OCI-LY3 (cell line): Measurements from ENCODE around the gene RBM15.

Experiments used
- H2AFZ ChIP-seq: fragments of 200-600, 300-600 bp; shearing (Covaris generic); 2 replicates; pipeline ENCODE4 v1.6.0; 2014; ENCODE audit warnings: antibody characterized with exemption, low read depth, low read length
- H3K27ac ChIP-seq: fragments of 200-600, 300-600 bp; sonication (generic); 2 replicates; pipeline ENCODE4 v1.5.1; 2014; ENCODE audit warnings: mild to moderate bottlenecking, low read length, moderate library complexity, mixed read lengths
- H3K27me3 ChIP-seq: fragments of 200-600, 300-600 bp; sonication (generic); 2 replicates; pipeline ENCODE4 v1.6.1; 2014; ENCODE audit warnings: low read depth, low read length, mixed read lengths
- H3K36me3 ChIP-seq: fragments of 200-600, 300-600 bp; sonication (generic); replicated peaks from 2 replicates; pipeline ENCODE3; 2014; ENCODE audit warnings: low read depth, low read length, mixed read lengths
- H3K4me1 ChIP-seq: fragments of 300-600, 200-600 bp; sonication (generic); 2 replicates; pipeline ENCODE4 v1.6.1; 2014; ENCODE audit warnings: low read length, mixed read lengths
- H3K4me2 ChIP-seq: fragments of 200-600, 300-600 bp; sonication (generic); 2 replicates; pipeline ENCODE4 v1.6.1; 2014; ENCODE audit warnings: low read length, mixed read lengths
- H3K4me3 ChIP-seq: fragments of 300-600, 200-600 bp; sonication (generic); 2 replicates; pipeline ENCODE4 v1.5.1; 2014; ENCODE audit warnings: antibody characterized with exemption, mild to moderate bottlenecking, low read length, moderate library complexity
- H3K79me2 ChIP-seq: fragments of 300-600, 200-600 bp; shearing (Covaris generic); 2 replicates; pipeline ENCODE4 v1.6.1; 2014; ENCODE audit warnings: mild to moderate bottlenecking, low read length, mixed read lengths
- H3K9ac ChIP-seq: fragments of 300-600, 200-600 bp; shearing (Covaris generic); 2 replicates; pipeline ENCODE4 v1.6.0; 2014; ENCODE audit warnings: mild to moderate bottlenecking, low read length, moderate library complexity
- H3K9me3 ChIP-seq: fragments of 200-600, 300-600 bp; shearing (Covaris generic); 2 replicates; pipeline ENCODE4 v1.6.1; 2014; ENCODE audit warnings: low read length, mixed read lengths; ENCODE audit not compliant: insufficient read depth
- H4K20me1 ChIP-seq: fragments of 200-600, 300-600 bp; sonication (generic); 2 replicates; pipeline ENCODE4 v1.6.1; 2016; ENCODE audit warnings: low read length, mixed read lengths; ENCODE audit not compliant: insufficient read depth
- EZH2phosphoT487 ChIP-seq: fragments of 200-600 bp; shearing (Covaris generic); IDR thresholded peaks from 2 replicates; pipeline ENCODE4 v1.6.1; 2018; ENCODE audit warnings: antibody characterized with exemption, mixed run types, low read depth
- TF ChIP-seq, protein P1 (sequence below): fragments of 200-600, 300-600 bp; sonication (generic); IDR thresholded peaks from 2 replicates; pipeline ENCODE4 v1.5.1; 2014; ENCODE audit warnings: antibody characterized with exemption, low read length, low read depth

Gene RBM15

DNA sequence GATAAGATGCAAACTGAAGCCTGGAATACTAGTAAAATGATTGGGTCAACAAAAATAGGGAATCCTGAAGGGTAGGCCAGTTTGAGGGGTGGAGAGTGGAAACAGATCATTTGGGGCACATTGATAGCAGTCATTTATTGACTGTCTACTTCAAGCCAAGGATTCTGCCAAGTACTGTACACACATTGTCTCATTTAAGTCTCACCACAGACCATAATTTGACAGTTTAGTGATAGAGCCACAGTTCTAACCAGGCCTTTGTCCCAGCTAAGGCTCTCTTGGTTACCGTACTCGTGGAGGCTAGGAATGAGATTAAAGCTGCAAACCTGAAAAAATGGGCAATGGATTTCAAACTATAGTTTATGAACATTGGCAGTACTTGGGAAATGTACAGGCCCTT lies 11.2 kb downstream of the RBM15 start:
- Histone ChIP-seq H3K27me3 (no peaks in the 10 kb centered on the region), H3K9me3 (no peaks in the 10 kb centered on the region), H4K20me1 (peaks cover 63% of the 10 kb centered on the region), H3K79me2 (peaks cover 100% of the 10 kb centered on the region), H3K27ac (no peak overlapping the region), H3K4me2 (no peak overlapping the region; the same call in 1 of the 2 replicates), H3K36me3 (peaks cover 24% of the 10 kb centered on the region), H2AFZ (no peak overlapping the region), H3K4me3 (no peak overlapping the region), H3K4me1 (peaks cover 38% of the 10 kb centered on the region), H3K9ac (no peak overlapping the region)
- no peak for TF ChIP-seq EZH2phosphoT487
- TF ChIP-seq, protein P1, sequence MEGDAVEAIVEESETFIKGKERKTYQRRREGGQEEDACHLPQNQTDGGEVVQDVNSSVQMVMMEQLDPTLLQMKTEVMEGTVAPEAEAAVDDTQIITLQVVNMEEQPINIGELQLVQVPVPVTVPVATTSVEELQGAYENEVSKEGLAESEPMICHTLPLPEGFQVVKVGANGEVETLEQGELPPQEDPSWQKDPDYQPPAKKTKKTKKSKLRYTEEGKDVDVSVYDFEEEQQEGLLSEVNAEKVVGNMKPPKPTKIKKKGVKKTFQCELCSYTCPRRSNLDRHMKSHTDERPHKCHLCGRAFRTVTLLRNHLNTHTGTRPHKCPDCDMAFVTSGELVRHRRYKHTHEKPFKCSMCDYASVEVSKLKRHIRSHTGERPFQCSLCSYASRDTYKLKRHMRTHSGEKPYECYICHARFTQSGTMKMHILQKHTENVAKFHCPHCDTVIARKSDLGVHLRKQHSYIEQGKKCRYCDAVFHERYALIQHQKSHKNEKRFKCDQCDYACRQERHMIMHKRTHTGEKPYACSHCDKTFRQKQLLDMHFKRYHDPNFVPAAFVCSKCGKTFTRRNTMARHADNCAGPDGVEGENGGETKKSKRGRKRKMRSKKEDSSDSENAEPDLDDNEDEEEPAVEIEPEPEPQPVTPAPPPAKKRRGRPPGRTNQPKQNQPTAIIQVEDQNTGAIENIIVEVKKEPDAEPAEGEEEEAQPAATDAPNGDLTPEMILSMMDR, result no peak

DNA sequence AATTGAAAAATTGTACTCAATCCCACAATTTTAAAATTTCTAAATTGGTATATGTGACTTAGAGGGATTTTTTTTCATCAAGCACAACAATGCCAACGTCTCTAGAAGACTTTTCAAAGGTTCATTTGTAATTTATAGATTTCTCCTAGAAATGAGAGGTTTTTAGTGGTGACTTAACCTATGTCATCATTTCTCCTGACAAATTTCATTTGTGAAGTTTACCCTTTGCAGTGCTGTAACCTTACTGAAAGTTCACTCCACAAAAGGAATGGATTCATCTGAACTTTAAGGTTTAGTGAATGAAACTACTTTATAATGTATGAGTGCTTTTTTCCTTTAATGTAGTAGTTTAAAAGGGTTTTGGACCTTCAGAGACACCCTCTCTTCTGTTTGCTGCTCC lies 16.1 kb downstream of the RBM15 start:
- Histone ChIP-seq H3K9ac (no peak overlapping the region), H3K4me3 (no peak overlapping the region), H3K27ac (no peak overlapping the region), H2AFZ (no peak overlapping the region), H3K4me1 (peaks cover 5% of the 10 kb centered on the region; the same call in 1 of the 2 replicates), H3K4me2 (no peak overlapping the region), H3K27me3 (no peaks in the 10 kb centered on the region), H3K36me3 (peaks cover 22% of the 10 kb centered on the region), H3K9me3 (no peaks in the 10 kb centered on the region), H4K20me1 (peaks cover 22% of the 10 kb centered on the region), H3K79me2 (peaks cover 98% of the 10 kb centered on the region)
- TF ChIP-seq, protein P1, result no peak
- TF ChIP-seq EZH2phosphoT487, result no peak

DNA sequence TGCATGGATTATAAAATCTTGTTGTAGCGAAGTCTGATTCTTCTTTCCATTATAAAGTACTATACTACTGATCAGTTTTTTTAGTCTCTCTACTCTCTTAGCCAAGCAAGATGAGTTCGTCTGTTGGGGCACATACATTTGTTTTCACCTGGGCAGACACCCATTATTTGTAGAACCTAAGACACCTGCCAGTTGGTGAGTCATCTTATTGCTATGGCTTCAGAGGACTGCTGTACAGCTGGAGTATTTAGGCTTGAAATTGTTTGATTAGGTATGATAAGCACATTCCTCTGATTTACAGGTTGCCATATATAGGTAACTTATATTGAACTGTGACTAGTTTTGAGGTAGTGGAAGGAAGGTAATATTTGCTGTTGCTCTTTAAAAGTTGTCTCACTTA lies 17.2 kb downstream of the RBM15 start:
- Histone ChIP-seq H3K36me3 (peaks cover 22% of the 10 kb centered on the region), H3K9me3 (no peaks in the 10 kb centered on the region), H3K4me3 (no peak overlapping the region), H3K9ac (no peak overlapping the region), H3K4me2 (no peak overlapping the region), H2AFZ (no peak overlapping the region), H3K79me2 (peaks cover 96% of the 10 kb centered on the region), H3K4me1 (no peaks in the 10 kb centered on the region), H4K20me1 (peaks cover 11% of the 10 kb centered on the region), H3K27me3 (no peaks in the 10 kb centered on the region), H3K27ac (no peak overlapping the region)
- TF ChIP-seq, protein P1, result no peak
- TF ChIP-seq EZH2phosphoT487, result no peak

DNA sequence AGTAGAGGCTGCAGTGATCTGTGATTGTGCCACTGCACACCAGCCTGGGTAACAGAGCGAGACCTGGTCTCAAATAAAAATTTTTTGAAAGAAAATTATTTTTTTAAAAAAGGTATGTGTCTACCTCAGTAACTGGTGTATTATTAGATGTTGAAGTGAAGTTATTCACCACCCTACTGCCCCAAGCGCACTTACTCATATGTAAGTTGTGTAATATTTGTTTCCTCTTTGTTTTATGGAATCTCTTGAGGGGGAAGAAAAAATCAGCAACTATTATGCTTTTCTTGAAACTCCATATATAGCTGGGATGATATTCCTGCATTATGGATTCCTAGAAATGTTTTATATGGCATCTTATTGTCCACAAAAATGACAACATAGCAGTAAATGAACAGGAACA lies 21.3 kb downstream of the RBM15 start:
- Histone ChIP-seq H3K27ac (no peak overlapping the region), H3K36me3 (peaks cover 21% of the 10 kb centered on the region), H3K4me1 (no peaks in the 10 kb centered on the region), H3K9me3 (no peaks in the 10 kb centered on the region), H3K4me2 (no peak overlapping the region), H4K20me1 (peaks cover under 1% of the 10 kb centered on the region; the same call in 1 of the 2 replicates), H3K4me3 (no peak overlapping the region), H3K9ac (no peak overlapping the region), H3K79me2 (peaks cover 70% of the 10 kb centered on the region), H2AFZ (no peak overlapping the region), H3K27me3 (no peaks in the 10 kb centered on the region)
- TF ChIP-seq, protein P1, result no peak
- TF ChIP-seq EZH2phosphoT487, result no peak
